Esophagus squamous epithelium (tissue), 4 donors: ENCODE measurements around the gene CST8.

Experiments used
- POLR2A ChIP-seq, 4 donors: fragments of 450-650 bp; IDR thresholded peaks; one replicate each; pipeline ENCODE4 v1.6.1; 2017; ENCODE audit warnings: antibody characterized with exemption in 4 of 4, mild to moderate bottlenecking in 4 of 4, moderate library complexity in 3 of 4
- TF ChIP-seq, protein P1 (sequence below), 6 experiments: fragments of 450-650 bp in 4 of 6; fragments of 200-600 bp in 2 of 6; sonication (generic) in 2 of 6; IDR thresholded peaks; one replicate each; pipeline ENCODE4 v1.5.1; 2016 to 2019; ENCODE audit warnings: antibody characterized with exemption in 6 of 6, mild to moderate bottlenecking in 4 of 6, moderate library complexity in 4 of 6

DNA sequence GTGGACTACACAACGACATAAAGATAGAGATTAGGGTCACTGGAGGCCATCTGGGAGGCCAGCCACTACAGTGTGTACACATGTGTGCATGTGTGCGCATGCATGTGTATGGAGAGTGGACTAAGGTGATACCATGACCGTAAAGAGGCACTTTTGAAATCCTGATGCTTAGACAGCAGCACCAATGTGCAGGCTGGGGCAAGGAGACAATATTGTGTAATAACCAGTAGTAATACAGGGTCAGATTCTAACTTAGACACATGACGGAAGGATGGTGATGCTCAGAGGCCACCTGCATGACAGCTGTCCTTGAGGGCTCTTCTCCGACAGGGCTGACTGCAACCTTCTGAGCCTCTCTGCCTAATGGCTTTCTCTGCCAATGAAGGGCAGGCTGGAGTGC, 51.9 kb downstream of the CST8 start:
- TF ChIP-seq, protein P1, sequence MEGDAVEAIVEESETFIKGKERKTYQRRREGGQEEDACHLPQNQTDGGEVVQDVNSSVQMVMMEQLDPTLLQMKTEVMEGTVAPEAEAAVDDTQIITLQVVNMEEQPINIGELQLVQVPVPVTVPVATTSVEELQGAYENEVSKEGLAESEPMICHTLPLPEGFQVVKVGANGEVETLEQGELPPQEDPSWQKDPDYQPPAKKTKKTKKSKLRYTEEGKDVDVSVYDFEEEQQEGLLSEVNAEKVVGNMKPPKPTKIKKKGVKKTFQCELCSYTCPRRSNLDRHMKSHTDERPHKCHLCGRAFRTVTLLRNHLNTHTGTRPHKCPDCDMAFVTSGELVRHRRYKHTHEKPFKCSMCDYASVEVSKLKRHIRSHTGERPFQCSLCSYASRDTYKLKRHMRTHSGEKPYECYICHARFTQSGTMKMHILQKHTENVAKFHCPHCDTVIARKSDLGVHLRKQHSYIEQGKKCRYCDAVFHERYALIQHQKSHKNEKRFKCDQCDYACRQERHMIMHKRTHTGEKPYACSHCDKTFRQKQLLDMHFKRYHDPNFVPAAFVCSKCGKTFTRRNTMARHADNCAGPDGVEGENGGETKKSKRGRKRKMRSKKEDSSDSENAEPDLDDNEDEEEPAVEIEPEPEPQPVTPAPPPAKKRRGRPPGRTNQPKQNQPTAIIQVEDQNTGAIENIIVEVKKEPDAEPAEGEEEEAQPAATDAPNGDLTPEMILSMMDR (IDR thresholded peaks at IDR 0.05), result no peak
- TF ChIP-seq POLR2A (IDR thresholded peaks at IDR 0.05), result no peak
